ENCODE data around the gene PAEP.

GRCh38 chr9:135524130-135524861, 37.3 kb upstream of the PAEP start:
- TF ChIP-seq, protein P1, sequence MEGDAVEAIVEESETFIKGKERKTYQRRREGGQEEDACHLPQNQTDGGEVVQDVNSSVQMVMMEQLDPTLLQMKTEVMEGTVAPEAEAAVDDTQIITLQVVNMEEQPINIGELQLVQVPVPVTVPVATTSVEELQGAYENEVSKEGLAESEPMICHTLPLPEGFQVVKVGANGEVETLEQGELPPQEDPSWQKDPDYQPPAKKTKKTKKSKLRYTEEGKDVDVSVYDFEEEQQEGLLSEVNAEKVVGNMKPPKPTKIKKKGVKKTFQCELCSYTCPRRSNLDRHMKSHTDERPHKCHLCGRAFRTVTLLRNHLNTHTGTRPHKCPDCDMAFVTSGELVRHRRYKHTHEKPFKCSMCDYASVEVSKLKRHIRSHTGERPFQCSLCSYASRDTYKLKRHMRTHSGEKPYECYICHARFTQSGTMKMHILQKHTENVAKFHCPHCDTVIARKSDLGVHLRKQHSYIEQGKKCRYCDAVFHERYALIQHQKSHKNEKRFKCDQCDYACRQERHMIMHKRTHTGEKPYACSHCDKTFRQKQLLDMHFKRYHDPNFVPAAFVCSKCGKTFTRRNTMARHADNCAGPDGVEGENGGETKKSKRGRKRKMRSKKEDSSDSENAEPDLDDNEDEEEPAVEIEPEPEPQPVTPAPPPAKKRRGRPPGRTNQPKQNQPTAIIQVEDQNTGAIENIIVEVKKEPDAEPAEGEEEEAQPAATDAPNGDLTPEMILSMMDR (IDR thresholded peaks at IDR 0.05): no peak
- TF ChIP-seq EP300 (IDR thresholded peaks at IDR 0.05; ENCODE audit: low read depth): no peak
- no peak for TF ChIP-seq POLR2A (IDR thresholded peaks at IDR 0.05)
- TF ChIP-seq POLR2AphosphoS5 (IDR thresholded peaks at IDR 0.05): no peak
